Colonic mucosa (tissue), 4 donors: ENCODE data around the gene ZER1. TPM values are rescaled to one million over a fixed set of nuclear protein-coding genes. Genes with fewer than 3 reads are reported as not detected.

Experiments
- DNase-seq: peaks from one replicate; pipeline ENCODE4 v3.0.0-alpha.2; 2020
- H3K27ac ChIP-seq: fragments of 200-600 bp; one replicate; pipeline ENCODE4 v1.8.0; 2021
- H3K27me3 ChIP-seq: fragments of 200-600 bp; one replicate; pipeline ENCODE4 v1.8.0; 2021
- H3K36me3 ChIP-seq: fragments of 200-600 bp; one replicate; pipeline ENCODE4 v1.8.0; 2021
- H3K4me1 ChIP-seq: fragments of 200-600 bp; one replicate; pipeline ENCODE4 v1.8.0; 2021; ENCODE audit warnings: mild to moderate bottlenecking
- H3K4me3 ChIP-seq: fragments of 200-600 bp; one replicate; pipeline ENCODE4 v1.8.0; 2021
- H3K9ac ChIP-seq, 2 donors: one replicate each; pipeline ENCODE4 v1.7.0; 2013; ENCODE audit warnings: control low read depth in 2 of 2, low read depth in 2 of 2, low read length in 2 of 2
- H3K9me3 ChIP-seq: fragments of 200-600 bp; one replicate; pipeline ENCODE4 v1.8.0; 2021
- CTCF ChIP-seq: fragments of 200-600 bp; IDR thresholded peaks from one replicate; pipeline ENCODE4 v1.8.0; 2022; ENCODE audit warnings: antibody characterized with exemption, mild to moderate bottlenecking
- intact Hi-C: fragments of 100-400 bp; cut with DNase I; formaldehyde crosslinking; loops from one replicate; pipeline ENCODE4 v1.14.1; 2022
- total RNA-seq, 2 donors: library from RNA; stranded (reverse); fragmentation: NEBNext Ultra II Directional in 1 of 2; extraction: Animal tissue kit (Norgen Biotek cat#: 25700) in 1 of 2; gene quantifications; one replicate each; pipeline ENCODE4 v1.2.1, GENCODE V29; 2021
- donor health status: healthy.
- donor health status: DM: no; HTN: no; CAD: no.
- donor health status: DM: no; HTN: no; CAD: no.

Gene ZER1
- total RNA-seq, 2 donors from 2014 or later: 35.1 to 54.7 TPM

GRCh38 chr9:128718475-128718874 lies 53.3 kb downstream of the ZER1 start:
- Histone ChIP-seq H3K36me3 (no peaks in the 10 kb centered on the region), H3K4me1 (no peaks in the 10 kb centered on the region), H3K9me3 (no peaks in the 10 kb centered on the region), H3K9ac (no peak overlapping the region), H3K27ac (no peak overlapping the region), H3K27me3 (no peaks in the 10 kb centered on the region), H3K4me3 (no peak overlapping the region)
- TF ChIP-seq CTCF: no peak
- intact Hi-C loops: no loop called here
- DNase-seq: no peak

GRCh38 chr9:128718047-128718446 lies 53.7 kb downstream of the ZER1 start:
- intact Hi-C loops: no loop called here
- Histone ChIP-seq H3K4me1 (no peaks in the 10 kb centered on the region), H3K9ac (no peak overlapping the region), H3K27me3 (no peaks in the 10 kb centered on the region), H3K9me3 (no peaks in the 10 kb centered on the region), H3K4me3 (no peak overlapping the region), H3K36me3 (no peaks in the 10 kb centered on the region), H3K27ac (no peak overlapping the region)
- no peak for DNase-seq
- TF ChIP-seq CTCF: no peak

- no peaks in the 10 kb centered on the region for H3K4me1 ChIP-seq
- DNase-seq: no peak
- no peaks in the 10 kb centered on the region for H3K9me3 ChIP-seq
- no peaks in the 10 kb centered on the region for H3K36me3 ChIP-seq
- no peak for TF ChIP-seq CTCF
- H3K27ac ChIP-seq: no peak overlapping the region
- intact Hi-C loops: no loop called here
- no peaks in the 10 kb centered on the region for H3K27me3 ChIP-seq
- no peak overlapping the region for H3K4me3 ChIP-seq
- no peak overlapping the region for H3K9ac ChIP-seq
Observed at GRCh38 chr9:128716581-128717254, 55.0 kb downstream of the ZER1 start.

DNA sequence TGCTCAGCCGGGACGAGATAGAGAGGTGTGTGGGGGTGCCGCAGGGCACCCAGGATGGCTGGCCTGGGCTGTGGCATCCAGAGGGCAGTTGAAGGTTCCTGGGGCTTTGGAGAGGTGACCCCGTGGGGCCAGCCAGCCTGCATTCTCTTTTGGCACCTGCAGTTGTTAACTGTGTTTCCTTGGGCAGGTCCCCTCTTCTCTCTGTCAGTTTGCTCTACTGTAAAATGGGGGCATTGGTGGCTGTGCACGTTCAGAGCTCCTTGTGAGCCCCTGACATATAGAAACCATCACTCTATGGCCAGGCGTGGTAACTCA lies 56.3 kb downstream of the ZER1 start:
- no peak overlapping the region for H3K9ac ChIP-seq
- H3K4me1 ChIP-seq: no peaks in the 10 kb centered on the region
- H3K4me3 ChIP-seq: no peak overlapping the region
- H3K27me3 ChIP-seq: no peaks in the 10 kb centered on the region
- no peak overlapping the region for H3K27ac ChIP-seq
- intact Hi-C loops: no loop called here
- TF ChIP-seq CTCF: no peak
- no peak for DNase-seq
- H3K9me3 ChIP-seq: no peaks in the 10 kb centered on the region
- H3K36me3 ChIP-seq: no peaks in the 10 kb centered on the region

- no peak overlapping the region for H3K9ac ChIP-seq
- TF ChIP-seq CTCF: no peak
- H3K4me3 ChIP-seq: no peak overlapping the region
- no peaks in the 10 kb centered on the region for H3K27me3 ChIP-seq
- H3K9me3 ChIP-seq: no peaks in the 10 kb centered on the region
- DNase-seq: no peak
- H3K27ac ChIP-seq: no peak overlapping the region
- intact Hi-C loops: no loop called here
- no peaks in the 10 kb centered on the region for H3K4me1 ChIP-seq
- H3K36me3 ChIP-seq: no peaks in the 10 kb centered on the region
Observed at GRCh38 chr9:128714586-128715435, 56.9 kb downstream of the ZER1 start.
